HEK293 (cell line): ENCODE data around the gene GMPPA.

Source experiments
- CTCF ChIA-PET: fragments of 350-600 bp; formaldehyde crosslinking; extraction: SDS; loops from one replicate; lab custom pipeline; 2021; ENCODE audit warnings: antibody characterized with exemption; lab: Yijun Ruan, JAX
- POLR2A ChIA-PET: fragments of 300-600 bp; formaldehyde crosslinking; extraction: SDS; loops from one replicate; lab custom pipeline; 2020; ENCODE audit warnings: antibody characterized with exemption, inconsistent platforms; lab: Yijun Ruan, JAX
- H3K27ac ChIP-seq: fragments of 200-500 bp; sonication (Bioruptor generic); 2 replicates; pipeline ENCODE4 v1.5.1; 2014; ENCODE audit warnings: low read depth, low read length, control low read depth, inconsistent platforms; ENCODE audit errors: extremely low read depth
- H3K36me3 ChIP-seq, 2 experiments: fragments of 200-500 bp in 1 of 2; sonication (Bioruptor generic) in 1 of 2; 1 replicate in 1 of 2; 2 replicates in 1 of 2; pipeline ENCODE4 v1.5.1; 2014 to 2017; ENCODE audit warnings: inconsistent platforms in 2 of 2, low read length in 2 of 2; ENCODE audit not compliant: control insufficient read depth in 2 of 2, insufficient read depth in 1 of 2
- H3K4me1 ChIP-seq: fragments of 200-500 bp; sonication (Bioruptor generic); 2 replicates; pipeline ENCODE4 v1.5.1; 2014; ENCODE audit warnings: mild to moderate bottlenecking, low read length, inconsistent platforms; ENCODE audit not compliant: control insufficient read depth, insufficient read depth
- H3K4me3 ChIP-seq: 2 replicates; pipeline ENCODE4 v1.5.1; 2011; ENCODE audit warnings: low read depth, mild to moderate bottlenecking, control low read depth, low read length, moderate library complexity
- H3K9me3 ChIP-seq: fragments of 200-500 bp; sonication (Bioruptor generic); 2 replicates; pipeline ENCODE4 v1.5.1; 2014; ENCODE audit warnings: low read depth, low read length, inconsistent platforms; ENCODE audit not compliant: control insufficient read depth, insufficient read depth
- BCL11A ChIP-seq: fragments of 450-650 bp; formaldehyde crosslinking; IDR thresholded peaks from 2 replicates; pipeline ENCODE4 v1.5.1; 2016; ENCODE audit warnings: low read depth, missing biosample characterization, missing genetic modification characterization
- CTCF ChIP-seq: fragments of 450-650 bp; formaldehyde crosslinking; IDR thresholded peaks from 2 replicates; pipeline ENCODE4 v1.5.1; 2016; ENCODE audit warnings: missing biosample characterization, missing genetic modification characterization
- GFI1B ChIP-seq: fragments of 450-650 bp; formaldehyde crosslinking; IDR thresholded peaks from 2 replicates; pipeline ENCODE4 v1.5.1; 2016; ENCODE audit warnings: missing biosample characterization, missing genetic modification characterization
- KLF10 ChIP-seq: fragments of 450-650 bp; IDR thresholded peaks from 2 replicates; pipeline ENCODE4 v1.5.1; 2018; ENCODE audit warnings: missing biosample characterization, mild to moderate bottlenecking, missing genetic modification characterization
- MYNN ChIP-seq: fragments of 450-650 bp; formaldehyde crosslinking; IDR thresholded peaks from 2 replicates; pipeline ENCODE4 v1.5.1; 2016; ENCODE audit warnings: missing biosample characterization, missing genetic modification characterization, borderline replicate concordance
- RBAK ChIP-seq: fragments of 450-650 bp; formaldehyde crosslinking; IDR thresholded peaks from 2 replicates; pipeline ENCODE4 v1.5.1; 2016; ENCODE audit warnings: missing biosample characterization, missing genetic modification characterization
- SP7 ChIP-seq: fragments of 450-650 bp; formaldehyde crosslinking; IDR thresholded peaks from 2 replicates; pipeline ENCODE4 v1.5.1; 2016; ENCODE audit warnings: missing biosample characterization, missing genetic modification characterization
- TRIM28 ChIP-seq: IDR thresholded peaks from 2 replicates; pipeline ENCODE4 v1.6.1; 2011; ENCODE audit warnings: low read length, control low read depth, borderline replicate concordance
- ZBTB10 ChIP-seq: fragments of 450-650 bp; formaldehyde crosslinking; IDR thresholded peaks from 2 replicates; pipeline ENCODE4 v1.5.1; 2016; ENCODE audit warnings: missing biosample characterization, missing genetic modification characterization
- ZBTB26 ChIP-seq: fragments of 450-650 bp; formaldehyde crosslinking; optimal IDR thresholded peaks from 2 replicates; pipeline ENCODE3; 2016; ENCODE audit warnings: missing biosample characterization, mild to moderate bottlenecking, missing genetic modification characterization
- ZBTB8A ChIP-seq: fragments of 450-650 bp; formaldehyde crosslinking; IDR thresholded peaks from 2 replicates; pipeline ENCODE4 v1.5.1; 2016; ENCODE audit warnings: missing biosample characterization, missing genetic modification characterization
- ZNF112 ChIP-seq: fragments of 450-650 bp; formaldehyde crosslinking; IDR thresholded peaks from 2 replicates; pipeline ENCODE4 v1.5.0; 2017; ENCODE audit warnings: missing biosample characterization, missing genetic modification characterization
- ZNF132 ChIP-seq: fragments of 450-650 bp; formaldehyde crosslinking; IDR thresholded peaks from 2 replicates; pipeline ENCODE4 v1.5.1; 2017; ENCODE audit warnings: missing biosample characterization, missing genetic modification characterization, borderline replicate concordance
- ZNF19 ChIP-seq: fragments of 450-650 bp; formaldehyde crosslinking; IDR thresholded peaks from 2 replicates; pipeline ENCODE4; 2016; ENCODE audit warnings: missing biosample characterization, missing genetic modification characterization, low read depth
- ZNF248 ChIP-seq: fragments of 450-650 bp; formaldehyde crosslinking; IDR thresholded peaks from 2 replicates; pipeline ENCODE4 v1.5.1; 2017; ENCODE audit warnings: missing biosample characterization, missing genetic modification characterization
- ZNF341 ChIP-seq: fragments of 450-650 bp; formaldehyde crosslinking; IDR thresholded peaks from 2 replicates; pipeline ENCODE4; 2016; ENCODE audit warnings: low read depth, missing biosample characterization, missing genetic modification characterization
- ZNF404 ChIP-seq: fragments of 450-650 bp; formaldehyde crosslinking; IDR thresholded peaks from 2 replicates; pipeline ENCODE4 v1.5.1; 2017; ENCODE audit warnings: missing biosample characterization, missing genetic modification characterization
- ZNF544 ChIP-seq: fragments of 450-650 bp; formaldehyde crosslinking; IDR thresholded peaks from 2 replicates; pipeline ENCODE4 v1.5.0; 2017; ENCODE audit warnings: missing biosample characterization, missing genetic modification characterization
- ZNF560 ChIP-seq: fragments of 450-650 bp; formaldehyde crosslinking; IDR thresholded peaks from 2 replicates; pipeline ENCODE4 v1.5.1; 2017; ENCODE audit warnings: missing biosample characterization, missing genetic modification characterization, borderline replicate concordance
- ZNF639 ChIP-seq: fragments of 450-650 bp; formaldehyde crosslinking; IDR thresholded peaks from 2 replicates; pipeline ENCODE4 v1.5.1; 2016; ENCODE audit warnings: missing biosample characterization, missing genetic modification characterization
- ZNF660 ChIP-seq: fragments of 450-650 bp; IDR thresholded peaks from 2 replicates; pipeline ENCODE4 v1.5.1; 2018; ENCODE audit warnings: missing biosample characterization, mild to moderate bottlenecking, missing genetic modification characterization
- ZNF664 ChIP-seq: fragments of 450-650 bp; formaldehyde crosslinking; IDR thresholded peaks from 2 replicates; pipeline ENCODE4 v1.5.1; 2016; ENCODE audit warnings: missing biosample characterization, missing genetic modification characterization
- ZNF768 ChIP-seq: fragments of 450-650 bp; formaldehyde crosslinking; IDR thresholded peaks from 2 replicates; pipeline ENCODE4 v1.5.1; 2018; ENCODE audit warnings: missing biosample characterization, mild to moderate bottlenecking, missing genetic modification characterization
- ZNF776 ChIP-seq: fragments of 450-650 bp; formaldehyde crosslinking; IDR thresholded peaks from 2 replicates; pipeline ENCODE4 v1.5.0; 2017; ENCODE audit warnings: missing biosample characterization, missing genetic modification characterization, borderline replicate concordance
- ZSCAN30 ChIP-seq: fragments of 450-650 bp; IDR thresholded peaks from 2 replicates; pipeline ENCODE4 v1.5.1; 2018; ENCODE audit warnings: missing biosample characterization, mild to moderate bottlenecking, missing genetic modification characterization, moderate library complexity
- TF ChIP-seq, protein P1 (sequence below): fragments of 450-650 bp; formaldehyde crosslinking; IDR thresholded peaks from 2 replicates; pipeline ENCODE4 v1.5.1; 2017; ENCODE audit warnings: missing biosample characterization, missing genetic modification characterization
- TF ChIP-seq, protein P2 (sequence below): fragments of 450-650 bp; formaldehyde crosslinking; IDR thresholded peaks from 2 replicates; pipeline ENCODE4 v1.5.1; 2016; ENCODE audit warnings: missing biosample characterization, missing genetic modification characterization

Gene GMPPA

GRCh38 chr2:219490186-219490585 is 8.5 kb upstream of the GMPPA start:
- Histone ChIP-seq H3K4me3 (no peak overlapping the region), H3K4me1 (no peaks in the 10 kb centered on the region), H3K36me3 (no peaks in the 10 kb centered on the region)
- CTCF ChIA-PET, result interaction anchor here (0.6 to 11.4 kb wide), 4 partner anchors 20 to 1739 kb away, joined by 3 to 252 read pairs (median 6); no protein-coding TSS in a partner anchor
- TF ChIP-seq BCL11A (tag by site-specific recombination), result no peak
- TF ChIP-seq ZNF544 (tag by site-specific recombination), result no peak
- no peak for TF ChIP-seq KLF10 (tag by site-specific recombination)
- no peak for TF ChIP-seq ZNF660 (tag by site-specific recombination)
- TF ChIP-seq CTCF, result peak; percentile 24; the same call in 1 of the 2 replicates
- no peak for TF ChIP-seq ZNF664 (tag by site-specific recombination)
- no peak for TF ChIP-seq ZNF341 (tag by site-specific recombination)
- TF ChIP-seq RBAK (tag by site-specific recombination), result no peak
- TF ChIP-seq, all 188 proteins: peak for 1
- H3K9me3 ChIP-seq, result no peaks in the 10 kb centered on the region
- no peak overlapping the region for H3K27ac ChIP-seq
- POLR2A ChIA-PET, result no interaction called here

DNA sequence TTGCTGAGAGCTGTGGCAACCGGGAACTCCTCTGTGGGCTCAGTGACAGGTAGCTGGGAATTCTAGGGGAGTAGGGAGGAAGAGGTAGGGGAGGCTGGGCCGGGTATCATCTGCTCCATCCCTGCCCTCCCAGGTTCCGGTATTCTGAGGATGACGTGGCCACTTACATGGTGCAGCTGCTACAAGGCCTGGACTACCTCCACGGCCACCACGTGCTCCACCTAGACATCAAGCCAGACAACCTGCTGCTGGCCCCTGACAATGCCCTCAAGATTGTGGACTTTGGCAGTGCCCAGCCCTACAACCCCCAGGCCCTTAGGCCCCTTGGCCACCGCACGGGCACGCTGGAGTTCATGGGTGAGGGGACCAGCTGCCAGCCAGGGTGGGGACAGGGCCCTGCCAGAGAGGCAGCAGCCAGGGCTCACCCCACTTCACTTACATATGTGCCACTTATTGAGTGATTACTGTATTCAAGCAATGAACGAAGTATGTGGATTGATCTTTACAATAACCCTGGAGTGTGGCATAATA is 8.0 kb upstream of the GMPPA start:
- TF ChIP-seq TRIM28 (no peak), ZBTB8A (tag by site-specific recombination) (no peak), ZSCAN30 (tag by site-specific recombination) (no peak), ZNF112 (tag by site-specific recombination) (no peak), ZNF19 (no peak), ZNF132 (tag by site-specific recombination) (no peak), ZBTB26 (tag by site-specific recombination) (no peak), ZNF404 (tag by site-specific recombination) (no peak), ZNF560 (tag by site-specific recombination) (no peak), ZBTB10 (tag by site-specific recombination) (no peak), MYNN (no peak), GFI1B (tag by site-specific recombination) (no peak), ZNF776 (tag by site-specific recombination) (no peak), ZNF639 (tag by site-specific recombination) (no peak), SP7 (tag by site-specific recombination) (no peak), ZNF768 (tag by site-specific recombination) (no peak), ZNF248 (tag by site-specific recombination) (no peak)
- TF ChIP-seq, protein P1, sequence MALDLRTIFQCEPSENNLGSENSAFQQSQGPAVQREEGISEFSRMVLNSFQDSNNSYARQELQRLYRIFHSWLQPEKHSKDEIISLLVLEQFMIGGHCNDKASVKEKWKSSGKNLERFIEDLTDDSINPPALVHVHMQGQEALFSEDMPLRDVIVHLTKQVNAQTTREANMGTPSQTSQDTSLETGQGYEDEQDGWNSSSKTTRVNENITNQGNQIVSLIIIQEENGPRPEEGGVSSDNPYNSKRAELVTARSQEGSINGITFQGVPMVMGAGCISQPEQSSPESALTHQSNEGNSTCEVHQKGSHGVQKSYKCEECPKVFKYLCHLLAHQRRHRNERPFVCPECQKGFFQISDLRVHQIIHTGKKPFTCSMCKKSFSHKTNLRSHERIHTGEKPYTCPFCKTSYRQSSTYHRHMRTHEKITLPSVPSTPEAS, result no peak
- TF ChIP-seq, protein P2, sequence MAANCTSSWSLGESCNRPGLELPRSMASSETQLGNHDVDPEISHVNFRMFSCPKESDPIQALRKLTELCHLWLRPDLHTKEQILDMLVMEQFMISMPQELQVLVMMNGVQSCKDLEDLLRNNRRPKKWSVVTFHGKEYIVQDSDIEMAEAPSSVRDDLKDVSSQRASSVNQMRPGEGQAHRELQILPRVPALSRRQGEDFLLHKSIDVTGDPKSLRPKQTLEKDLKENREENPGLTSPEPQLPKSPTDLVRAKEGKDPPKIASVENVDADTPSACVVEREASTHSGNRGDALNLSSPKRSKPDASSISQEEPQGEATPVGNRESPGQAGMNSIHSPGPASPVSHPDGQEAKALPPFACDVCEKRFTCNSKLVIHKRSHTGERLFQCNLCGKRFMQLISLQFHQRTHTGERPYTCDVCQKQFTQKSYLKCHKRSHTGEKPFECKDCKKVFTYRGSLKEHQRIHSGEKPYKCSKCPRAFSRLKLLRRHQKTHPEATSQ (tag by site-specific recombination), result no peak
- TF ChIP-seq, all 188 proteins: peak for 0
- no peak overlapping the region for H3K4me3 ChIP-seq
- H3K36me3 ChIP-seq, result no peaks in the 10 kb centered on the region
- CTCF ChIA-PET, result interaction anchor here (0.5 to 11.4 kb wide), 5 partner anchors 11 to 88 kb away, joined by 4 to 252 read pairs (median 8); no protein-coding TSS in a partner anchor
- no peak overlapping the region for H3K27ac ChIP-seq
- no peaks in the 10 kb centered on the region for H3K9me3 ChIP-seq
- POLR2A ChIA-PET, result no interaction called here
- peaks cover 2% of the 10 kb centered on the region; the same call in 1 of the 2 replicates for H3K4me1 ChIP-seq
